SK-N-MC (cell line): Measurements from ENCODE around the gene TMPRSS4.

Experiments used
- DNase-seq: peaks from one replicate; pipeline ENCODE4 v3.0.0-alpha.2; 2011; ENCODE audit warnings: low read depth, low spot score
- H3K27ac ChIP-seq: fragments of 200-600 bp; sonication (generic); 2 replicates; pipeline ENCODE4 v1.5.1; 2016; ENCODE audit warnings: mixed run types
- H3K36me3 ChIP-seq: fragments of 200-600 bp; sonication (generic); 2 replicates; pipeline ENCODE4 v1.6.1; 2017; ENCODE audit warnings: antibody characterized with exemption, low read length, mixed read lengths; ENCODE audit not compliant: insufficient read depth
- H3K4me3 ChIP-seq: fragments of 200-600 bp; sonication (generic); 2 replicates; pipeline ENCODE4 v1.5.1; 2016
- H3K9ac ChIP-seq: fragments of 200-600 bp; sonication (generic); 2 replicates; pipeline ENCODE4 v1.8.0; 2017; ENCODE audit warnings: mixed run types, mixed read lengths; ENCODE audit not compliant: insufficient read length
- H3K9me3 ChIP-seq: fragments of 200-600 bp; sonication (generic); 2 replicates; pipeline ENCODE4 v1.6.1; 2017; ENCODE audit warnings: low read depth, mild to moderate bottlenecking, antibody characterized with exemption, low read length, moderate library complexity, mixed read lengths
- EZH2 ChIP-seq: fragments of 200-600 bp; sonication (generic); IDR thresholded peaks from one replicate; pipeline ENCODE4 v1.6.1; 2017; ENCODE audit warnings: antibody characterized with exemption
- FOXP2 ChIP-seq: optimal IDR thresholded peaks from 2 replicates; pipeline ENCODE3; 2011; ENCODE audit warnings: mild to moderate bottlenecking, moderate library complexity; ENCODE audit not compliant: insufficient read depth; ENCODE audit errors: extremely low read length, control extremely low read depth
- POLR2AphosphoS5 ChIP-seq: IDR thresholded peaks from 2 replicates; pipeline ENCODE4 v1.6.1; 2012; ENCODE audit warnings: mild to moderate bottlenecking, low read depth, low read length, borderline replicate concordance

The TMPRSS4 gene

GRCh38 chr11:118054712-118055640 is 21.9 kb upstream of the TMPRSS4 start:
- TF ChIP-seq FOXP2 = no peak
- TF ChIP-seq EZH2 = no peak
- no peak for TF ChIP-seq POLR2AphosphoS5
- Histone ChIP-seq H3K27ac (no peak overlapping the region), H3K9ac (no peak overlapping the region), H3K4me3 (no peak overlapping the region), H3K36me3 (no peaks in the 10 kb centered on the region), H3K9me3 (no peaks in the 10 kb centered on the region)
- DNase-seq = no peak

DNA sequence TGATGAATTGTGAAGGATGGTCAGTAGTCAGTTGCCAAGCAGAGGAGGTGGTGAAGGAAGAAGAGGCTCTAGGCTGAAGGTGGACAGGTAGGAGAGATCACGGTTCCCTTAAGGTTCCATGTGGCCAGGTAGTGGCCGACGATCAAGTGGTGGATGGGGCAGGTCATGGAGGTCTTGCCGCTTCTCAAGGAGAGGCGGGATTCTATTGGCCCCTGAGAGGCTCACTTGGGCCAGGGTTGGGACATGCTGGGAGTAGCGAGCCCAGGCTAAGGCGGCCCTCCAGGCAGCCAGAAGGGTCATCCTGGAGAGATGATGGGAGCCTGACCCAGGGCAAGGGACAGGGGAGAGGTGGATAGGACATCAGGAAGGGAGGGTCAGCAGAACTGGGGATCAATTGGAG is 20.9 kb upstream of the TMPRSS4 start:
- no peak for DNase-seq
- Histone ChIP-seq H3K9me3 (no peaks in the 10 kb centered on the region), H3K9ac (no peak overlapping the region), H3K36me3 (no peaks in the 10 kb centered on the region), H3K4me3 (no peak overlapping the region), H3K27ac (no peak overlapping the region)
- TF ChIP-seq POLR2AphosphoS5 (no peak), EZH2 (no peak), FOXP2 (no peak)

DNA sequence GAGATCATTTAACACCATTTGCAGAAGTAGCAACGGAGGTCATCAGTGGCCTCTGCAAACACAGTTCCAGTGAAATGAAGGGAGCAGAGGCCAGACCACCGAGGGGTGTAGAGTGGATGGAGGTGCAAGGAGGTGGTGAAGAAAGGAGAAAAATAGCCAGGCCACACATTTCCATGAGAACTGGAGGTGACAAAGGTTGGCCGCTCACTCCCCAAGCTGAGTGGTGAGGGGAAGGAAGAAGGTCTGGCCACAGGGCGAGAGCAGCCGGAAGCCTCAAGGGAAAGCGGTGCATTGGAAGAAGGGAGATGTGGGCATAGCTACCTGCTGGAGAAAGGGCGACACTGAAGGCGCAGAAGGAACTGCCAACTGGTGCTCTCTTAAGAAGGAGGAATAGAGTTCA is 20.1 kb upstream of the TMPRSS4 start:
- H3K36me3 ChIP-seq = no peaks in the 10 kb centered on the region
- no peaks in the 10 kb centered on the region for H3K9me3 ChIP-seq
- DNase-seq = no peak
- TF ChIP-seq EZH2 (no peak), FOXP2 (no peak), POLR2AphosphoS5 (no peak)
- H3K9ac ChIP-seq = no peak overlapping the region
- no peak overlapping the region for H3K4me3 ChIP-seq
- no peak overlapping the region for H3K27ac ChIP-seq

- H3K9me3 ChIP-seq = no peaks in the 10 kb centered on the region
- no peaks in the 10 kb centered on the region for H3K36me3 ChIP-seq
- DNase-seq = no peak
- no peak overlapping the region for H3K9ac ChIP-seq
- no peak for TF ChIP-seq EZH2
- no peak for TF ChIP-seq POLR2AphosphoS5
- TF ChIP-seq FOXP2 = no peak
- no peak overlapping the region for H3K4me3 ChIP-seq
- no peak overlapping the region for H3K27ac ChIP-seq
Measured at GRCh38 chr11:118057251-118058145, 19.4 kb upstream of the TMPRSS4 start.

DNA sequence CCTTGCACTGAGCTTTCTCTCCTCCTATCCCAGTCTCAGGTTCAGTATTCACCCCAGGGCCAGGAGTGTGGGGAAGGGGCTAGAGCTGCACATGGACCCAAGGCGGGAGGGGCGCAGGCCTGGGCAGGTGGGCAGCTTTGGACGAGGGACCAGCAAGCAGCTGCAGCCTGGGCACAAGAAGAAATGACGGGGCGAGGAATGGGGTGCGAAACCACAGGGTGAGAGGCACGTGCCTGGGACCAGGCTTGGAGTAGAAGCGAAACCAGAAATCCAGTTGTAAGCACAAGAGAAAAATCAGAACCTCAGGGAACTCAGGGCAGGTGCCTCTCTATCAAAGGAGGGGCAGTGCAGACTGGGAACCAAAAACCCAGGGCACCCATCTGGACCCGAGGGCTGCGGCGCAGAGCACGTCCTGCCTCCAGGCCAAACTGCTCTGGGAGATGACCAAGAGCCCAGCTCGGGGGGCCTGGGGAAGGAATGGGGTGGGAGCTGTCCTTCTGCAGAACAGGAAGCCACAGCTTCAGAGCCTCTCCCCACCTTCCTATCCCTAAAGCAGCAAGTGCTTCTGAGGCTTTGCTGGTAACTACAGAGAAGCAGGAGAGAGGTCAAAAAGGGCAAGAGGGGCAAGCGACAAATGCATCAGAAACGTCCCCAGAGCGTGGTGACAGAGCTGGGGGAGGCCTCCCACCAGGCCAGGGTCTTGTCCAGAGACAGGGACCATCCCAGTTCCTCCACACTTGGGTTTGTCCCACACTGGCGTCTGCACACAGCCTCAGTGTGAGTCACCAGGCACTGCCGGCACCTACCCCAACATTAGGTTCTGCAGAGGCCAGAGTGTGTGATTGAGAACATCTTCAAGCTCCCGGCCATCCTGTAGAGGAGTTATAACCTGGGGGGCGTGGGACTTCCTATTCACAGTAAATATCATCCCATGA is 18.3 kb upstream of the TMPRSS4 start:
- Histone ChIP-seq H3K27ac (no peak overlapping the region), H3K36me3 (no peaks in the 10 kb centered on the region), H3K9me3 (no peaks in the 10 kb centered on the region), H3K4me3 (no peak overlapping the region), H3K9ac (no peak overlapping the region)
- DNase-seq = no peak
- TF ChIP-seq POLR2AphosphoS5 = no peak
- TF ChIP-seq EZH2 = no peak
- TF ChIP-seq FOXP2 = no peak

DNA sequence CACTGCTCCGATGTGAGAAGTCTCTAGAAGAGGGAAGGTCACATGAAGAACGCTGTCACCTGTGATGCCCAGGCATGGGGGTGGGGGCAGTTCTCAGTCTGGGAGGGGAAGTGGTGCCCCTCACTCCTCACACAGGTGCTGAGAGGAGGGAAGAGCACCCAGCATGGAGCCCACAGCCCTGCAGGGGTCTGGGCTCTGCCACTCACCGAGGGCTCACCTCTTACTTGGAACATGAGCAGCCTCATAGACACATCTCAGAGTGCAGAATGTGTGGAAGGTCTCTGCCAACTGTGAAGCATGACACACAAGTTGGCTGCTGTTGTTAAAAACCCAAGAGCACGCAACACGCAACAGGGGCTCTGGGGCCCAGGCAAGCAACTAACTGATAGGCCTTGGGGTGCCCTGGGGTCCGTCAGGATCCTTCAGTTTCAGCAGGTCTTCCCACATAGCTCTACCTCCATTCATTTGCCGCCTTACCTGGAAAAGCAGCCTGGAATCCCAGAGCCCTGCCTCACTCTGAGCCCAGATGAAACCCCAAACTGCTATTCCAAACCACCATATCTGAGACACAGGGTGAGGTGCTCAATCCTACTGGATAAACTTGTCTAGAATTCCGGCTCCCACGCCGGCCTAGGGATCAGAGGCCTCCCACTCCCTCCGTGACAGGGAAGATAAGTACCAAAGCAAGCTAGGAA is 17.5 kb upstream of the TMPRSS4 start:
- Histone ChIP-seq H3K4me3 (no peak overlapping the region), H3K9me3 (no peaks in the 10 kb centered on the region), H3K36me3 (no peaks in the 10 kb centered on the region), H3K9ac (no peak overlapping the region), H3K27ac (no peak overlapping the region)
- no peak for DNase-seq
- TF ChIP-seq FOXP2 (no peak), EZH2 (no peak)

GRCh38 chr11:118060081-118060661 is 16.7 kb upstream of the TMPRSS4 start:
- Histone ChIP-seq H3K36me3 (no peaks in the 10 kb centered on the region), H3K9me3 (no peaks in the 10 kb centered on the region), H3K9ac (no peak overlapping the region), H3K27ac (no peak overlapping the region), H3K4me3 (no peak overlapping the region)
- DNase-seq = no peak
- no peak for TF ChIP-seq FOXP2
- no peak for TF ChIP-seq EZH2
- no peak for TF ChIP-seq POLR2AphosphoS5
